Measurements from ENCODE around the gene MARCHF4. TPM values are rescaled to one million over a fixed set of nuclear protein-coding genes. Genes with fewer than 3 reads are reported as not detected.

MARCHF4 gene
- total RNA-seq, 1 experiment from 2014 or later: 1.3 TPM

DNA sequence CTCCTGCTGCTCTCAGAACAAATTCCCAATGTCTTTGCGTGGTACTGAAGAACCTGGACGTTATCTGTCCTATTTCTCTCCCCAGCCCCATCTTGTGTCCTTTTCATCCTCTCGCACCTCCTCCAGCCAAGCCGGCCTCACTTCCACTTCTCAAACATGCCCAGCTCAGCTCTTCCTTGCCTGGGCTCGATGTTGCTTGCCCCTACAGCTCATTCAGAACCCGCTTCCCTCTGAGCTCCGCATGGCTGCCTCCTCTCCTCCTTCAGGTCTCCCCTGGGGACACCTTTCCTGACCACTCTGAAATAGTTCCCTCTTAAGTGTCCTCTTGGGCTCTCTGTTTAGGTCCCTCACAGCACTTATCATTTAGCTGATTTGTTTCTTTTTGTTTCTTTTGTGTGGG is 33.3 kb upstream of the MARCHF4 start:
- no peaks in the 10 kb centered on the region for H3K27me3 ChIP-seq (ENCODE audit: control insufficient read depth, insufficient read depth, low read length)
- BruUV-seq (replicated peaks): no TSS peak
- intact Hi-C loops (cut with micrococcal nuclease; ENCODE audit: unreplicated experiment): no loop called here
- H3K36me3 ChIP-seq (ENCODE audit: control insufficient read depth, insufficient read depth, low read length): no peaks in the 10 kb centered on the region
- H3K9me3 ChIP-seq (ENCODE audit: control insufficient read depth, insufficient read depth, low read depth, low read length): no peaks in the 10 kb centered on the region
- in situ Hi-C loops (cut with HindIII; ENCODE audit: low pct_unique_long_range_greater_than_20kb, low sequenced_read_pairs): no loop called here
- DNase-seq (ENCODE audit: low read depth, low spot score) (no peak), ATAC-seq (no peak)
- H3K4me1 ChIP-seq (ENCODE audit: control insufficient read depth, insufficient read depth, low read length): no peaks in the 10 kb centered on the region
- TF ChIP-seq SIN3A (IDR thresholded peaks at IDR 0.05; ENCODE audit: borderline replicate concordance, insufficient read depth, low read depth, low read length) (no peak), TCF7L2 (IDR thresholded peaks at IDR 0.05; ENCODE audit: low read depth, low read length) (no peak), POLR2AphosphoS5 (IDR thresholded peaks at IDR 0.05; ENCODE audit: low read depth, low read length) (no peak)
- TF ChIP-seq, protein P1, sequence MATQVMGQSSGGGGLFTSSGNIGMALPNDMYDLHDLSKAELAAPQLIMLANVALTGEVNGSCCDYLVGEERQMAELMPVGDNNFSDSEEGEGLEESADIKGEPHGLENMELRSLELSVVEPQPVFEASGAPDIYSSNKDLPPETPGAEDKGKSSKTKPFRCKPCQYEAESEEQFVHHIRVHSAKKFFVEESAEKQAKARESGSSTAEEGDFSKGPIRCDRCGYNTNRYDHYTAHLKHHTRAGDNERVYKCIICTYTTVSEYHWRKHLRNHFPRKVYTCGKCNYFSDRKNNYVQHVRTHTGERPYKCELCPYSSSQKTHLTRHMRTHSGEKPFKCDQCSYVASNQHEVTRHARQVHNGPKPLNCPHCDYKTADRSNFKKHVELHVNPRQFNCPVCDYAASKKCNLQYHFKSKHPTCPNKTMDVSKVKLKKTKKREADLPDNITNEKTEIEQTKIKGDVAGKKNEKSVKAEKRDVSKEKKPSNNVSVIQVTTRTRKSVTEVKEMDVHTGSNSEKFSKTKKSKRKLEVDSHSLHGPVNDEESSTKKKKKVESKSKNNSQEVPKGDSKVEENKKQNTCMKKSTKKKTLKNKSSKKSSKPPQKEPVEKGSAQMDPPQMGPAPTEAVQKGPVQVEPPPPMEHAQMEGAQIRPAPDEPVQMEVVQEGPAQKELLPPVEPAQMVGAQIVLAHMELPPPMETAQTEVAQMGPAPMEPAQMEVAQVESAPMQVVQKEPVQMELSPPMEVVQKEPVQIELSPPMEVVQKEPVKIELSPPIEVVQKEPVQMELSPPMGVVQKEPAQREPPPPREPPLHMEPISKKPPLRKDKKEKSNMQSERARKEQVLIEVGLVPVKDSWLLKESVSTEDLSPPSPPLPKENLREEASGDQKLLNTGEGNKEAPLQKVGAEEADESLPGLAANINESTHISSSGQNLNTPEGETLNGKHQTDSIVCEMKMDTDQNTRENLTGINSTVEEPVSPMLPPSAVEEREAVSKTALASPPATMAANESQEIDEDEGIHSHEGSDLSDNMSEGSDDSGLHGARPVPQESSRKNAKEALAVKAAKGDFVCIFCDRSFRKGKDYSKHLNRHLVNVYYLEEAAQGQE (IDR thresholded peaks at IDR 0.05; ENCODE audit: insufficient read depth in 1 of 2, low read depth in 2 of 2, low read length in 1 of 2): no peak
- TF ChIP-seq, protein P2, sequence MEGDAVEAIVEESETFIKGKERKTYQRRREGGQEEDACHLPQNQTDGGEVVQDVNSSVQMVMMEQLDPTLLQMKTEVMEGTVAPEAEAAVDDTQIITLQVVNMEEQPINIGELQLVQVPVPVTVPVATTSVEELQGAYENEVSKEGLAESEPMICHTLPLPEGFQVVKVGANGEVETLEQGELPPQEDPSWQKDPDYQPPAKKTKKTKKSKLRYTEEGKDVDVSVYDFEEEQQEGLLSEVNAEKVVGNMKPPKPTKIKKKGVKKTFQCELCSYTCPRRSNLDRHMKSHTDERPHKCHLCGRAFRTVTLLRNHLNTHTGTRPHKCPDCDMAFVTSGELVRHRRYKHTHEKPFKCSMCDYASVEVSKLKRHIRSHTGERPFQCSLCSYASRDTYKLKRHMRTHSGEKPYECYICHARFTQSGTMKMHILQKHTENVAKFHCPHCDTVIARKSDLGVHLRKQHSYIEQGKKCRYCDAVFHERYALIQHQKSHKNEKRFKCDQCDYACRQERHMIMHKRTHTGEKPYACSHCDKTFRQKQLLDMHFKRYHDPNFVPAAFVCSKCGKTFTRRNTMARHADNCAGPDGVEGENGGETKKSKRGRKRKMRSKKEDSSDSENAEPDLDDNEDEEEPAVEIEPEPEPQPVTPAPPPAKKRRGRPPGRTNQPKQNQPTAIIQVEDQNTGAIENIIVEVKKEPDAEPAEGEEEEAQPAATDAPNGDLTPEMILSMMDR (IDR thresholded peaks at IDR 0.05): no peak
- CTCF ChIA-PET: interaction anchor here (0.7 to 1.2 kb wide), 2 partner anchors 78 to 183 kb away, joined by 4 read pairs; no protein-coding TSS in a partner anchor
- no peak overlapping the region for H3K4me3 ChIP-seq (ENCODE audit: low read depth in 2 of 2, low read length in 2 of 2)
- no peak overlapping the region for H3K27ac ChIP-seq (ENCODE audit: low read length)
- POLR2A ChIA-PET: no interaction called here

DNA sequence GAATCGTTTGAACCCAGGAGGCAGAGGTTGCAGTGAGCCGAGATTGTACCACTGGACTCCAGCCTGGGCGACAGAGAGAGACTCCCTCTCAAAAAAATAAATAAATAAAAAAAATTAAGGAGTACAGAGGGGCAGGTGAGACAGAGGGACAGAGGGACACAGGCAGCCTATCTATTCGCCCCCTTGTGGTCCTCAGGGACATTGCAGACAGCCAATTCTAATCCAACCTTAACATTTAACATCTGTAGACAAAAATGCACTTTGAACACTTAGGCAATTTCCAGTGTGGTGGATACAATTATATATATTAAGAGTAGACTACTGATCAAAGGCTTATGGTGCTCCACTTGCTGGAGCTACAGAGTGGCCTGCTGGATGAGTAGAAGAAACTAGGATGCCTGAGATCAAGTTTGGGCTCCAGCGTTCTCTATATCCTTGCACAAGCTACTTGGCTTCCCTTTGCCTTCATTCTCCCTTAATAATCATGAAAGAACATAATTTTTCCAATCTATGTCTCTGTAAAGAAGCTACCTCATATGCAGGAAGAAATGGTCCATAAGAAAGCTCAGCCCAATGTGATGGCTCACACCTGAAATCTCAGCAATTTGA is 31.8 kb upstream of the MARCHF4 start:
- CTCF ChIA-PET: interaction anchor here (0.6 to 1.2 kb wide), 2 partner anchors 181 to 188 kb away, joined by 4 to 9 read pairs; no protein-coding TSS in a partner anchor
- Histone ChIP-seq H3K4me3 (ENCODE audit: low read depth in 2 of 2, low read length in 2 of 2) (no peak overlapping the region), H3K4me1 (ENCODE audit: control insufficient read depth, insufficient read depth, low read length) (no peaks in the 10 kb centered on the region), H3K27me3 (ENCODE audit: control insufficient read depth, insufficient read depth, low read length) (no peaks in the 10 kb centered on the region), H3K36me3 (ENCODE audit: control insufficient read depth, insufficient read depth, low read length) (no peaks in the 10 kb centered on the region), H3K27ac (ENCODE audit: low read length) (no peak overlapping the region), H3K9me3 (ENCODE audit: control insufficient read depth, insufficient read depth, low read depth, low read length) (no peaks in the 10 kb centered on the region)
- TF ChIP-seq, protein P1 (IDR thresholded peaks at IDR 0.05; ENCODE audit: insufficient read depth in 1 of 2, low read depth in 2 of 2, low read length in 1 of 2): no peak
- TF ChIP-seq, protein P2 (IDR thresholded peaks at IDR 0.05): peak; percentile 92
- no peak for TF ChIP-seq TCF7L2 (IDR thresholded peaks at IDR 0.05; ENCODE audit: low read depth, low read length)
- BruUV-seq (replicated peaks): no TSS peak
- intact Hi-C loops (cut with micrococcal nuclease; ENCODE audit: unreplicated experiment) (loop anchor here (5.0 kb wide), 1 partner anchor 182 kb away; no protein-coding TSS in a partner anchor), in situ Hi-C loops (cut with HindIII; ENCODE audit: low pct_unique_long_range_greater_than_20kb, low sequenced_read_pairs) (no loop called here)
- POLR2A ChIA-PET: no interaction called here
- ATAC-seq (peak; percentile 80), DNase-seq (ENCODE audit: low read depth, low spot score) (peak; percentile 36)
